T-helper 1 cell treated with Interleukin-12 subunit alpha and Interleukin-12 subunit beta and Interleukin-4 antibody, amounts not matched to agents 30 ng/mL and 1 ng/mL, for 36 hours (primary cell): ENCODE data around the gene OR2T4. TPM values are rescaled to one million over a fixed set of nuclear protein-coding genes. Genes with fewer than 3 reads are reported as not detected.

ENCODE experiments used
- total RNA-seq: library from RNA; stranded (reverse); gene quantifications from 2 replicates; pipeline ENCODE4 v1.2.3, GENCODE V29; 2022

Gene OR2T4
- total RNA-seq, 1 donor from 2014 or later, result not detected

Other genes with a start within 250 kb of the OR2T4 start
- gene OR2M5, start 216.5 kb upstream of the OR2T4 start, total RNA-seq, result not detected in 2 replicates
- not detected in 2 replicates for gene OR2M2, start 186.8 kb upstream of the OR2T4 start, total RNA-seq
- gene OR2M3, start 164.4 kb upstream of the OR2T4 start, total RNA-seq, result not detected in 2 replicates
- not detected in 2 replicates for gene OR2M4, start 130.2 kb upstream of the OR2T4 start, total RNA-seq
- not detected in 2 replicates for gene OR2T33, start 83.7 kb upstream of the OR2T4 start, total RNA-seq
- gene OR2T12, start 58.2 kb upstream of the OR2T4 start, total RNA-seq, result not detected in 2 replicates
- not detected in 2 replicates for gene OR2M7, start 37.1 kb upstream of the OR2T4 start, total RNA-seq
- not detected in 2 replicates for gene OR14C36, start 12.9 kb upstream of the OR2T4 start, total RNA-seq
- gene OR2T6, start 14.1 kb downstream of the OR2T4 start, total RNA-seq, result not detected in 2 replicates
- gene OR2T1, start 41.4 kb downstream of the OR2T4 start, total RNA-seq, result not detected in 2 replicates
- gene OR2T2, start 84.0 kb downstream of the OR2T4 start, total RNA-seq, result not detected in 2 replicates
- gene OR2T3, start 111.7 kb downstream of the OR2T4 start, total RNA-seq, result not detected in 2 replicates
- not detected in 2 replicates for gene OR2T5, start 126.9 kb downstream of the OR2T4 start, total RNA-seq
- gene OR2G6, start 146.4 kb downstream of the OR2T4 start, total RNA-seq, result not detected in 2 replicates
- gene OR2T29, start 201.1 kb downstream of the OR2T4 start, total RNA-seq, result not detected in 2 replicates
- gene OR2T34, start 213.1 kb downstream of the OR2T4 start, total RNA-seq, result not detected in 2 replicates
- gene OR2T10, start 236.0 kb downstream of the OR2T4 start, total RNA-seq, result not detected in 2 replicates